HL-60 (cell line): ENCODE data around the gene GRM4.

Experiments
- GABPA ChIP-seq: IDR thresholded peaks from 2 replicates; pipeline ENCODE4 v1.6.1; 2012; ENCODE audit warnings: low read depth
- POLR2AphosphoS5 ChIP-seq: IDR thresholded peaks from 2 replicates; pipeline ENCODE4 v1.6.1; 2012; ENCODE audit warnings: low read depth
- TF ChIP-seq, protein P1 (sequence below): IDR thresholded peaks from one replicate; pipeline ENCODE4 v1.5.1; 2011; ENCODE audit warnings: low read length, control low read depth, inconsistent platforms; ENCODE audit not compliant: insufficient read depth
- TF ChIP-seq, protein P2 (sequence below): IDR thresholded peaks from 2 replicates; pipeline ENCODE4 v1.6.1; 2012; ENCODE audit warnings: low read depth; ENCODE audit not compliant: insufficient replicate concordance

DNA sequence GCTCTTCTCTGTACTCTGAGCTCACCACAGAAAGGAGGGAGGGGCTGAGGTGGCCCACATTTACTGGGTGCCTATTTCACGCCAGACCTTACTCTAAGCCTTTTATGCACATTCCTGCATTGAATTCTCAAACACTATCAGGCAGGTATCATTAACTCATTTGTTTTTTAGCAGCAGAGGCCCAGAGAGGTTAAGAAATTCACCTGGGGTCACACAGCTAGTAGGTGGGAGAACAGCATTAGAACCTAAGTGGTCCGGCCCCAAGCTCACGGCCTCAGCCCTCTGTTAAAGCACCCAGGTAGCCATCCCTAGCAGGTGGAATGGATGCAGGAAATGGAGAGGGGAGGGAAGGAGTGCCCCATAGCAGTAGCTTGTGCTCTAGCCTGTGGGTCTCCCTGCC, 84.5 kb downstream of the GRM4 start:
- TF ChIP-seq, protein P1, sequence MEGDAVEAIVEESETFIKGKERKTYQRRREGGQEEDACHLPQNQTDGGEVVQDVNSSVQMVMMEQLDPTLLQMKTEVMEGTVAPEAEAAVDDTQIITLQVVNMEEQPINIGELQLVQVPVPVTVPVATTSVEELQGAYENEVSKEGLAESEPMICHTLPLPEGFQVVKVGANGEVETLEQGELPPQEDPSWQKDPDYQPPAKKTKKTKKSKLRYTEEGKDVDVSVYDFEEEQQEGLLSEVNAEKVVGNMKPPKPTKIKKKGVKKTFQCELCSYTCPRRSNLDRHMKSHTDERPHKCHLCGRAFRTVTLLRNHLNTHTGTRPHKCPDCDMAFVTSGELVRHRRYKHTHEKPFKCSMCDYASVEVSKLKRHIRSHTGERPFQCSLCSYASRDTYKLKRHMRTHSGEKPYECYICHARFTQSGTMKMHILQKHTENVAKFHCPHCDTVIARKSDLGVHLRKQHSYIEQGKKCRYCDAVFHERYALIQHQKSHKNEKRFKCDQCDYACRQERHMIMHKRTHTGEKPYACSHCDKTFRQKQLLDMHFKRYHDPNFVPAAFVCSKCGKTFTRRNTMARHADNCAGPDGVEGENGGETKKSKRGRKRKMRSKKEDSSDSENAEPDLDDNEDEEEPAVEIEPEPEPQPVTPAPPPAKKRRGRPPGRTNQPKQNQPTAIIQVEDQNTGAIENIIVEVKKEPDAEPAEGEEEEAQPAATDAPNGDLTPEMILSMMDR, result no peak
- TF ChIP-seq, protein P2, sequence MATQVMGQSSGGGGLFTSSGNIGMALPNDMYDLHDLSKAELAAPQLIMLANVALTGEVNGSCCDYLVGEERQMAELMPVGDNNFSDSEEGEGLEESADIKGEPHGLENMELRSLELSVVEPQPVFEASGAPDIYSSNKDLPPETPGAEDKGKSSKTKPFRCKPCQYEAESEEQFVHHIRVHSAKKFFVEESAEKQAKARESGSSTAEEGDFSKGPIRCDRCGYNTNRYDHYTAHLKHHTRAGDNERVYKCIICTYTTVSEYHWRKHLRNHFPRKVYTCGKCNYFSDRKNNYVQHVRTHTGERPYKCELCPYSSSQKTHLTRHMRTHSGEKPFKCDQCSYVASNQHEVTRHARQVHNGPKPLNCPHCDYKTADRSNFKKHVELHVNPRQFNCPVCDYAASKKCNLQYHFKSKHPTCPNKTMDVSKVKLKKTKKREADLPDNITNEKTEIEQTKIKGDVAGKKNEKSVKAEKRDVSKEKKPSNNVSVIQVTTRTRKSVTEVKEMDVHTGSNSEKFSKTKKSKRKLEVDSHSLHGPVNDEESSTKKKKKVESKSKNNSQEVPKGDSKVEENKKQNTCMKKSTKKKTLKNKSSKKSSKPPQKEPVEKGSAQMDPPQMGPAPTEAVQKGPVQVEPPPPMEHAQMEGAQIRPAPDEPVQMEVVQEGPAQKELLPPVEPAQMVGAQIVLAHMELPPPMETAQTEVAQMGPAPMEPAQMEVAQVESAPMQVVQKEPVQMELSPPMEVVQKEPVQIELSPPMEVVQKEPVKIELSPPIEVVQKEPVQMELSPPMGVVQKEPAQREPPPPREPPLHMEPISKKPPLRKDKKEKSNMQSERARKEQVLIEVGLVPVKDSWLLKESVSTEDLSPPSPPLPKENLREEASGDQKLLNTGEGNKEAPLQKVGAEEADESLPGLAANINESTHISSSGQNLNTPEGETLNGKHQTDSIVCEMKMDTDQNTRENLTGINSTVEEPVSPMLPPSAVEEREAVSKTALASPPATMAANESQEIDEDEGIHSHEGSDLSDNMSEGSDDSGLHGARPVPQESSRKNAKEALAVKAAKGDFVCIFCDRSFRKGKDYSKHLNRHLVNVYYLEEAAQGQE, result no peak
- no peak for TF ChIP-seq GABPA
- TF ChIP-seq POLR2AphosphoS5, result no peak
